ENCODE measurements around the gene PTPRN2. TPM values are rescaled to one million over a fixed set of nuclear protein-coding genes. Genes with fewer than 3 reads are reported as not detected.

The PTPRN2 gene
- total RNA-seq, 2 experiments from 2014 or later, result 0.70 TPM; not detected in 1

GRCh38 chr7:157758468-157759245 lies 829.0 kb downstream of the PTPRN2 start:
- no TSS peak for BruUV-seq (replicated peaks)
- no peaks in the 10 kb centered on the region for H3K79me2 ChIP-seq (ENCODE audit: insufficient read depth, low read depth, low read length)
- ChIA-PET POLR2A (no interaction called here), CTCF (ENCODE audit: unreplicated experiment) (no interaction called here)
- DNase-seq (ENCODE audit: low spot score), result no peak
- intact Hi-C loops (cut with micrococcal nuclease; ENCODE audit: unreplicated experiment), result no loop called here
- no peak overlapping the region for H3K4me3 ChIP-seq (ENCODE audit: low read depth, low read length, poor library complexity, severe bottlenecking)
- no peaks in the 10 kb centered on the region for H3K36me3 ChIP-seq (ENCODE audit: insufficient read depth, low read length)
- TF ChIP-seq CTCF (conservative IDR thresholded peaks at IDR 0.05; ENCODE audit: low read length) (no peak), EZH2phosphoT487 (IDR thresholded peaks at IDR 0.05; ENCODE audit: borderline replicate concordance, low read depth, low read length) (no peak)
- no peaks in the 10 kb centered on the region for H3K9me2 ChIP-seq (ENCODE audit: insufficient read depth, low read length)
- H2AFZ ChIP-seq (ENCODE audit: low read length), result no peak overlapping the region
- H3K27ac ChIP-seq (ENCODE audit: low read depth, low read length, poor library complexity, severe bottlenecking), result no peak overlapping the region
- H3K4me2 ChIP-seq (ENCODE audit: low read length), result no peak overlapping the region
- no peaks in the 10 kb centered on the region for H3K9me3 ChIP-seq (ENCODE audit: low read length)
- H4K20me1 ChIP-seq (ENCODE audit: insufficient read depth, low read length), result no peaks in the 10 kb centered on the region
- H3K4me1 ChIP-seq (ENCODE audit: insufficient read depth, low read length, poor library complexity, severe bottlenecking), result no peaks in the 10 kb centered on the region

- BruUV-seq (replicated peaks), result no TSS peak
- Histone ChIP-seq H3K79me2 (ENCODE audit: insufficient read depth, low read depth, low read length) (no peaks in the 10 kb centered on the region), H3K4me2 (ENCODE audit: low read length) (no peak overlapping the region), H3K4me1 (ENCODE audit: insufficient read depth, low read length, poor library complexity, severe bottlenecking) (no peaks in the 10 kb centered on the region), H3K9me2 (ENCODE audit: insufficient read depth, low read length) (no peaks in the 10 kb centered on the region), H4K20me1 (ENCODE audit: insufficient read depth, low read length) (no peaks in the 10 kb centered on the region), H3K9me3 (ENCODE audit: low read length) (no peaks in the 10 kb centered on the region), H3K27ac (ENCODE audit: low read depth, low read length, poor library complexity, severe bottlenecking) (no peak overlapping the region), H3K36me3 (ENCODE audit: insufficient read depth, low read length) (no peaks in the 10 kb centered on the region), H2AFZ (ENCODE audit: low read length) (no peak overlapping the region), H3K4me3 (ENCODE audit: low read depth, low read length, poor library complexity, severe bottlenecking) (no peak overlapping the region)
- TF ChIP-seq EZH2phosphoT487 (IDR thresholded peaks at IDR 0.05; ENCODE audit: borderline replicate concordance, low read depth, low read length) (no peak), CTCF (conservative IDR thresholded peaks at IDR 0.05; ENCODE audit: low read length) (no peak)
- ChIA-PET POLR2A (no interaction called here), CTCF (ENCODE audit: unreplicated experiment) (no interaction called here)
- no peak for DNase-seq (ENCODE audit: low spot score)
- intact Hi-C loops (cut with micrococcal nuclease; ENCODE audit: unreplicated experiment), result no loop called here
These were observed 829.7 kb downstream of the PTPRN2 start for GRCh38 chr7:157757776-157758467.

- Histone ChIP-seq H3K36me3 (ENCODE audit: insufficient read depth, low read length) (no peaks in the 10 kb centered on the region), H3K4me2 (ENCODE audit: low read length) (no peak overlapping the region), H3K4me3 (ENCODE audit: low read depth, low read length, poor library complexity, severe bottlenecking) (no peak overlapping the region), H3K79me2 (ENCODE audit: insufficient read depth, low read depth, low read length) (no peaks in the 10 kb centered on the region), H3K9me2 (ENCODE audit: insufficient read depth, low read length) (no peaks in the 10 kb centered on the region), H2AFZ (ENCODE audit: low read length) (no peak overlapping the region), H3K27ac (ENCODE audit: low read depth, low read length, poor library complexity, severe bottlenecking) (no peak overlapping the region), H3K4me1 (ENCODE audit: insufficient read depth, low read length, poor library complexity, severe bottlenecking) (no peaks in the 10 kb centered on the region), H3K9me3 (ENCODE audit: low read length) (no peaks in the 10 kb centered on the region), H4K20me1 (ENCODE audit: insufficient read depth, low read length) (no peaks in the 10 kb centered on the region)
- ChIA-PET POLR2A (no interaction called here), CTCF (ENCODE audit: unreplicated experiment) (no interaction called here)
- DNase-seq (ENCODE audit: low spot score), result no peak
- BruUV-seq (replicated peaks), result no TSS peak
- intact Hi-C loops (cut with micrococcal nuclease; ENCODE audit: unreplicated experiment), result no loop called here
- TF ChIP-seq EZH2phosphoT487 (IDR thresholded peaks at IDR 0.05; ENCODE audit: borderline replicate concordance, low read depth, low read length), result no peak
These were observed 830.4 kb downstream of the PTPRN2 start for GRCh38 chr7:157757211-157757610.

Measured in OCI-LY7 (cell line).